ENCODE measurements around the gene FOXK1.

The FOXK1 gene

GRCh38 chr7:4702961-4703512, 20.9 kb downstream of the FOXK1 start:
- H3K27ac ChIP-seq (replicated peaks): no peak overlapping the region
- no peak for TF ChIP-seq SPI1 (IDR thresholded peaks at IDR 0.05; ENCODE audit: borderline replicate concordance, low read depth)
- TF ChIP-seq GABPA (IDR thresholded peaks at IDR 0.05; ENCODE audit: low read depth): no peak
- TF ChIP-seq CTCF (IDR thresholded peaks at IDR 0.05; ENCODE audit: insufficient read depth, low read length): no peak
- H3K4me3 ChIP-seq (replicated peaks; ENCODE audit: insufficient read depth, low read length): no peak overlapping the region
- no peak for DNase-seq (ENCODE audit: low read depth in 1 of 2, low spot score in 1 of 2)
- H3K27me3 ChIP-seq (ENCODE audit: insufficient read depth, poor library complexity, severe bottlenecking): no peaks in the 10 kb centered on the region

GRCh38 chr7:4703532-4703931, 21.4 kb downstream of the FOXK1 start:
- H3K27ac ChIP-seq (replicated peaks): no peak overlapping the region
- H3K27me3 ChIP-seq (ENCODE audit: insufficient read depth, poor library complexity, severe bottlenecking): no peaks in the 10 kb centered on the region

GRCh38 chr7:4706384-4707216, 24.5 kb downstream of the FOXK1 start:
- Histone ChIP-seq H3K4me3 (replicated peaks; ENCODE audit: insufficient read depth, low read length) (no peak overlapping the region), H3K27ac (replicated peaks) (no peak overlapping the region; the same call in 1 of the 2 replicates), H3K27me3 (ENCODE audit: insufficient read depth, poor library complexity, severe bottlenecking) (no peaks in the 10 kb centered on the region)
- TF ChIP-seq CTCF (IDR thresholded peaks at IDR 0.05; ENCODE audit: insufficient read depth, low read length) (no peak), SPI1 (IDR thresholded peaks at IDR 0.05; ENCODE audit: borderline replicate concordance, low read depth) (no peak), POLR2AphosphoS5 (IDR thresholded peaks at IDR 0.05; ENCODE audit: low read depth) (no peak), REST (IDR thresholded peaks at IDR 0.05; ENCODE audit: insufficient replicate concordance, low read depth) (no peak), GABPA (IDR thresholded peaks at IDR 0.05; ENCODE audit: low read depth) (no peak)
- DNase-seq (ENCODE audit: low read depth in 1 of 2, low spot score in 1 of 2): peak in 1 of 2 experiments; percentile 55

More at GRCh38 chr7:4703532-4703931, 21.4 kb downstream of the FOXK1 start:
- no peak for TF ChIP-seq GABPA (IDR thresholded peaks at IDR 0.05; ENCODE audit: low read depth)
- no peak for TF ChIP-seq CTCF (IDR thresholded peaks at IDR 0.05; ENCODE audit: insufficient read depth, low read length)
- TF ChIP-seq POLR2AphosphoS5 (IDR thresholded peaks at IDR 0.05; ENCODE audit: low read depth): no peak
- no peak for TF ChIP-seq SPI1 (IDR thresholded peaks at IDR 0.05; ENCODE audit: borderline replicate concordance, low read depth)
- TF ChIP-seq REST (IDR thresholded peaks at IDR 0.05; ENCODE audit: insufficient replicate concordance, low read depth): no peak
- no peak for DNase-seq (ENCODE audit: low read depth in 1 of 2, low spot score in 1 of 2)
- no peak overlapping the region for H3K4me3 ChIP-seq (replicated peaks; ENCODE audit: insufficient read depth, low read length)
